Left colon (tissue), 2 donors: ENCODE measurements around the gene EFEMP1. TPM values are rescaled to one million over a fixed set of nuclear protein-coding genes. Genes with fewer than 3 reads are reported as not detected.
"Not testable (repeated sequence)": the region's sequence is repeated elsewhere in the genome, so short reads cannot be mapped to it uniquely, and the experiment has no call there.

Experiments
- ATAC-seq: fragments of 200-7000 bp; cut with Tn5 transposase; one replicate; pipeline ENCODE4 v1.9.1; 2020; ENCODE audit warnings: mild to moderate bottlenecking, moderate library complexity
- DNase-seq, 2 donors: peaks; one replicate each; pipeline ENCODE4 v3.0.0-alpha.2; 2020
- intact Hi-C, 2 donors: fragments of 100-400 bp; cut with DNase I in 1 of 2; cut with micrococcal nuclease in 1 of 2; formaldehyde crosslinking; loops; one replicate each; pipeline versions ENCODE4 v1.11.2 to v1.14.0; 2022; cut with DNase I, micrococcal nuclease
- total RNA-seq, 2 donors: library from RNA; stranded (reverse); fragmentation: NEBNext Ultra II Directional; extraction: Animal tissue kit (Norgen Biotek cat#: 25700); gene quantifications; one replicate each; pipeline ENCODE4 v1.2.1, GENCODE V29; 2021
- donor health status: DM: no; HTN: no; CAD: no.
- donor health status: DM: yes; HTN: yes; CAD: no.

EFEMP1 gene
- total RNA-seq, 2 donors from 2014 or later, result 22.2 to 34.1 TPM

- ATAC-seq, result peak; percentile 96
- DNase-seq, result peak; percentile 44 to 53
- intact Hi-C loops, result no loop called here
Observed at GRCh38 chr2:55843096-55843993, 80.2 kb downstream of the EFEMP1 start.

GRCh38 chr2:55842046-55842445 lies 81.5 kb downstream of the EFEMP1 start:
- DNase-seq, result no peak
- no peak for ATAC-seq

GRCh38 chr2:55840460-55840859 lies 83.1 kb downstream of the EFEMP1 start:
- intact Hi-C loops, result no loop called here
- no peak for ATAC-seq

More at GRCh38 chr2:55842046-55842445, 81.5 kb downstream of the EFEMP1 start:
- intact Hi-C loops, result no loop called here

GRCh38 chr2:55839182-55839819 lies 84.3 kb downstream of the EFEMP1 start:
- intact Hi-C loops, result no loop called here
- DNase-seq (no peak), ATAC-seq (peak; percentile 76)

More at GRCh38 chr2:55840460-55840859, 83.1 kb downstream of the EFEMP1 start:
- no peak for DNase-seq

GRCh38 chr2:55838653-55839052 lies 84.9 kb downstream of the EFEMP1 start:
- intact Hi-C loops, result no loop called here
- ATAC-seq, result no peak
- no peak for DNase-seq

- ATAC-seq, intact Hi-C loops, DNase-seq: not testable (repeated sequence)
Observed at GRCh38 chr2:55838117-55838516, 85.5 kb downstream of the EFEMP1 start.

GRCh38 chr2:55837073-55837472 lies 86.5 kb downstream of the EFEMP1 start:
- DNase-seq (no peak), ATAC-seq (no peak)
- intact Hi-C loops, result no loop called here

- intact Hi-C loops, ATAC-seq, DNase-seq: not testable (repeated sequence)
Observed at GRCh38 chr2:55831671-55832410, 91.7 kb downstream of the EFEMP1 start.

GRCh38 chr2:55827855-55828254 lies 95.7 kb downstream of the EFEMP1 start:
- ATAC-seq (no peak), DNase-seq (no peak)
- intact Hi-C loops, result no loop called here

- ATAC-seq, intact Hi-C loops, DNase-seq: not testable (repeated sequence)
Observed at GRCh38 chr2:55827428-55827827, 96.2 kb downstream of the EFEMP1 start.

GRCh38 chr2:55826246-55826645 lies 97.3 kb downstream of the EFEMP1 start:
- intact Hi-C loops, result no loop called here
- ATAC-seq (no peak), DNase-seq (no peak)

- DNase-seq (no peak), ATAC-seq (no peak)
- intact Hi-C loops, result no loop called here
Observed at GRCh38 chr2:55824551-55825096, 99.0 kb downstream of the EFEMP1 start.

Other genes starting within 250 kb of the EFEMP1 start
- gene PNPT1, start 229.9 kb downstream of the EFEMP1 start, total RNA-seq, result 10 to 100 TPM; 18.4 to 20.0 TPM